ENCODE measurements around the gene TADA2A. TPM values are rescaled to one million over a fixed set of nuclear protein-coding genes. Genes with fewer than 3 reads are reported as not detected.

The TADA2A gene
- total RNA-seq, 2 donors from 2014 or later = 6.8 to 15.7 TPM

- Histone ChIP-seq H3K9me3 (no peaks in the 10 kb centered on the region), H3K36me3 (peaks cover 30% of the 10 kb centered on the region), H3K4me1 (no peaks in the 10 kb centered on the region), H3K27me3 (no peaks in the 10 kb centered on the region), H3K4me3 (no peak overlapping the region), H3K27ac (no peak overlapping the region)
- peak; percentile 5 for DNase-seq (ENCODE audit: low spot score)
- no peak for TF ChIP-seq CTCF (IDR thresholded peaks at IDR 0.05)
Measured at GRCh38 chr17:37521821-37522220, 115.1 kb downstream of the TADA2A start.

GRCh38 chr17:37523715-37524219 lies 117.1 kb downstream of the TADA2A start:
- Histone ChIP-seq H3K4me3 (no peak overlapping the region), H3K36me3 (peaks cover 30% of the 10 kb centered on the region), H3K4me1 (no peaks in the 10 kb centered on the region), H3K9me3 (no peaks in the 10 kb centered on the region), H3K27ac (no peak overlapping the region), H3K27me3 (no peaks in the 10 kb centered on the region)
- no peak for DNase-seq (ENCODE audit: low spot score)
- TF ChIP-seq CTCF (IDR thresholded peaks at IDR 0.05) = no peak

- peak in 1 of 2 donors; percentile 63 for TF ChIP-seq CTCF (IDR thresholded peaks at IDR 0.05)
- H3K36me3 ChIP-seq = peaks cover 29% of the 10 kb centered on the region
- no peak overlapping the region for H3K4me3 ChIP-seq
- no peaks in the 10 kb centered on the region for H3K4me1 ChIP-seq
- no peaks in the 10 kb centered on the region for H3K27me3 ChIP-seq
- H3K9me3 ChIP-seq = no peaks in the 10 kb centered on the region
- no peak for DNase-seq (ENCODE audit: low spot score)
- no peak overlapping the region for H3K27ac ChIP-seq
Measured at GRCh38 chr17:37527249-37527851, 120.7 kb downstream of the TADA2A start.

Other genes starting within 250 kb of the TADA2A start
- not detected for gene C17orf78, start 30.9 kb upstream of the TADA2A start, total RNA-seq
- gene ACACA, start 50 bp upstream of the TADA2A start, total RNA-seq = 10 to 100 TPM in 1 of 2 donors, 1 to 10 TPM in 1; 8.6 to 10.2 TPM
- 10 to 100 TPM; 35.3 to 39.6 TPM for gene DUSP14, start 83.0 kb downstream of the TADA2A start, total RNA-seq
- gene SYNRG, start 202.5 kb downstream of the TADA2A start, total RNA-seq = 10 to 100 TPM; 15.0 to 18.4 TPM
- 1 to 10 TPM; 9.3 to 9.4 TPM for gene DDX52, start 236.6 kb downstream of the TADA2A start, total RNA-seq

All from right atrium auricular region (tissue), 2 donors.